ENCODE data around the gene SLC38A8.

SLC38A8 gene

GRCh38 chr16:84068783-84069462 is 26.3 kb upstream of the SLC38A8 start:
- FAIRE-seq = no peak
- DNase-seq (ENCODE audit: low spot score) = no peak

DNA sequence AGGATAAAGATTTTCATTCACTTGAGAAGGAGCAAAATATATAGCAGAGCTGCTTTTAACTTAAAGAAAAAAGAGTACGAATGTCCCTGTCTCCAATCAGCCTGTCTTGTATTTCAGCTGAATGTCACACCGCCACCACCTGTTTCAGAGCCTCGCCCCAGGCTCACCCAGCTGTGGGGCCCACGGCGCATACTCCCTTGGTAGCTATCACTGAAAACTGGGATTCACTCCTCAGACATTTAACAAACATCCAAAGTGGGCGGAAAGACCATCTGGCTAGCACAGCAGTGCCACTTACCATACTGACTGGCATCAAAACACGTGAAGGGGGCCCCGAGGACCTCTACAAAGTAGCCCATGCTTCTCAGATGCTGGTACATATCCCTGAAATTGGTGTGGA is 25.4 kb upstream of the SLC38A8 start:
- FAIRE-seq (no peak), DNase-seq (ENCODE audit: low spot score) (no peak)

DNA sequence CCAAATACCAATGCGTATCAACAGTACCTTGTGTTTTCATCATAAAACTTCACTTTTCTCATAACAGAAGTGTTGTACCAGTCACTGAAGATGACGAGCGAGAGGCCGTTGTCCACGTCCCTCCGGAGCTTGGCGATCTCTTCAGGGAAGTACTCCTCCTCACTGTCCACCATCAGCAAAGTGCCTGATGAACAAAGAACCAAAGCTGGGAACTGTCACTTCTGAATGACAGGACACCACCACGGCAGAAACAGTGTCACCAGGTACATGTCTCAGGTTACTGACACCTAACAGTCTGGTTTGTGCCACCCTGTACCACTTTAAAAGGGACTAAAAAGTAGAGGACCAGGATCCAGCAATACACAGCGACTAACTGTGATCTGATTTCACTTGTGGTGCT is 25.0 kb upstream of the SLC38A8 start:
- FAIRE-seq = no peak
- no peak for DNase-seq (ENCODE audit: low spot score)

DNA sequence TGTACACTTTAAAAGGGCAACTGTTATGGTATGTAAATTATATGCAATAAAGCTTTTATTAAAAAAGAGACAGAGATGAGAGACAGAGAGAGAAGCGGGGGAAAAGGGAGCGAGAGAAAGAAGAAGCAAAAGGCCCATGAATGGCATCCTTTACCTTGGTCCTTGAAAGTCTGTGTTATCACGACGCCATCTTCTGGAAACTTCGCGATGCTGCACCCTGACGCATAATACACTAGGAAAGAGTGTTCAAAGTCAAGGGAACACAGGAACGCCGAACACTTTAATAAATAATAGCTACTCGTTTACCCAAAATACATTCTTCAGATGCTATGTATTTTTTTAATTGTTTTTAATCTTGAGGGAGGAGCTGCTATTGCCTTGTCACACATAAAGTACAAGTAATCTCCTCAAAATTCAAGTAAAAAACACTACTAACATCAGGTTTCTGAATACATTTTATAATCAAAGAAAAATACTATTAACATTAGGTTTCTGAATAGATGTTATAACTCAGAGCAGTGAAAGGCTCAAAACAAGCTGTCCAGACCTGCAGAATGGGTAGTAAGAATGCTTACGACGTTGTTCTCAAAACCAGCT is 23.0 kb upstream of the SLC38A8 start:
- no peak for FAIRE-seq
- DNase-seq (ENCODE audit: low spot score) = peak; percentile 19

- DNase-seq (ENCODE audit: low spot score) (no peak), FAIRE-seq (no peak)
These were observed 21.4 kb upstream of the SLC38A8 start for GRCh38 chr16:84063980-84064379.

DNA sequence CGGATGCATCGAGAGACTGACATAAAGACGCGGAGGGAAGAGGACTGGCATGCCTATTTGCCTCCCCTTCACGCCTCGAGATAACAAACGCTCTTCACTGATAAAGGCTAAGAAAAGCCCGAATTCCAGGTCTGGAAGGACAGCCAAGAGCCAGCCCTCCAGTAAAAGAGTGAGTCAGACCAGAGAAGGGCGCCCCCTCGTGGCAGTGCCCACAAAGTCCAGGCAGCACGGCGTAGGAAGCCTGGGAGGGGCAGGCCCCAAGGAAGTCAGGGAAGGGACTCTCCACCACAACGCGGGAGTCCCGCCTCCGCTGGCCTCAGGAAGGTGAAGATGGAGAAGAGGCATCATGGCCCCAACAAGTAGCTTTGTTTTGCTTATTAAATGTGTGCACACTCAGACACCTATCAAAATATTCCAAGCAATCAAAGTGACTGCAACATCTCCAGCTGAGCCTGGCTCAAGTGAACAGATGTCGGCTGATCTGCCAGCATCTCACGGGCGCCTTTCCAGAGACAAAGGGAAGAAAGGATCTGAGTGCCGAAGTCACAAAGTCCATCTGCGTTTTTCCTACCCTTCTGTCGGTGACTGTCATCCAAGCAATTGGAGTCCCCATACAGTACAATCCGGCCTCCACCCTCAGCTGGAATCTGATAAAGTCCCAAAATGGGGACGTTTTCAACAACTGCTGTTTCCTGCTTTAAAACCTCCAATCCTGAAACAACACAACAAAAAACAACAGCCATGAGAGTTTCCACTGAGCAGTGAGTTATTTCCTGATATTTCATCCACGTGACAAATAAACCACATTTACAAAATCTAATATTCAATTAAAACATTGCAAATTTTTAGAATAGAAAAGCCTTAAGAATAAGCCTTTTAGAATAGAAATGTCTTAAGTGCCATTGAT is 20.4 kb upstream of the SLC38A8 start:
- DNase-seq (ENCODE audit: low spot score) (peak; percentile 65), FAIRE-seq (no peak)

GRCh38 chr16:84061236-84061819 is 18.7 kb upstream of the SLC38A8 start:
- FAIRE-seq = no peak

DNA sequence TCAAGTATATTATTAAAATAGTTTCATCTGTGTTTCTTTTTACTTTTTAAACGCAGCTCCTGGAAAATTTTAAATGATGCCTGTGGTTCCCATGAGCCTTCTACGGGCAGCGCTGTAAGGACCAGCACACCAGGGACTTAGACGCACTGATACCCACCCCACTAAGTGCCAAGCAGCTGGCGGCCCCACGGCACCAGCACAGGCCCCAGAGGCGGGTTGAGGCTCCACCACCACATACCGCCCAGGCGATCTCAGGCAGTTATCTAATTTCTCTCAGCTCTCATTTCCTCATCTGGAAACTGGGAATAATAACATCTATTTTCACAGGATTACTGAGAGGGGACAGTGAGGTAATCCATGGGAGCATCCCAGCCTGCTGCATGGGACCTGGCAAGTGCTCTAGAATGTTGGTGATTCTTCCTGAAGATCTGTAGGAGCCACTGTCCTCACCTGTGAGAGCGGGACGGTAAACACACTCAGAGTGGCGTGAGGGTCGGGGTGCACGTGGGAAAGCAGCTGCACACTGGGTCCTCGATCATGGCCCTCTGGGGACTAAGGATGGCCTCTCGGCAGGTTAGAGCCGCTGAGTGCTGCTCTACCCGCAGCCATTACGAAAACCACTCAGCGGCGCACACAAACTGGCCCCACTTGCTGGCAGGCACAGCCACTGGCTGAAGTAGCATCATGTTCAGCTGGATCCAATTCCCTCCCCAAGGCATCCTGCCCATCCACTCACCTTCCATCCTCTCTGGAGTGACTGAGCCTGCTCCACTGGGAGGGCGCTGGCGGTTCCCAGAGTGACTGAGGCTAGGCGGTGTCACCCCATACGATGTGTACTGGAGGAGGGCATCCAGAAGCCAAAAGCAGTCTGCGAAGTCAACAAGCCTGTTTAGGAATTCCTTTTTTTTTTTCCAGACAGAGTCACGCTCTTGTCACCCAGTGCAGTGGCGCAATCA is 17.6 kb upstream of the SLC38A8 start:
- DNase-seq (ENCODE audit: low spot score) (no peak), FAIRE-seq (no peak)

More at GRCh38 chr16:84061236-84061819, 18.7 kb upstream of the SLC38A8 start:
- no peak for DNase-seq (ENCODE audit: low spot score)

GRCh38 chr16:84059111-84059510 is 16.5 kb upstream of the SLC38A8 start:
- no peak for DNase-seq (ENCODE audit: low spot score)
- no peak for FAIRE-seq

GRCh38 chr16:84058664-84059063 is 16.1 kb upstream of the SLC38A8 start:
- DNase-seq (ENCODE audit: low spot score) (no peak), FAIRE-seq (no peak)

- no peak for FAIRE-seq
These were observed 15.6 kb upstream of the SLC38A8 start for GRCh38 chr16:84058211-84058610.

GRCh38 chr16:84056933-84057332 is 14.3 kb upstream of the SLC38A8 start:
- DNase-seq (ENCODE audit: low spot score) (no peak), FAIRE-seq (no peak)

More at GRCh38 chr16:84058211-84058610, 15.6 kb upstream of the SLC38A8 start:
- no peak for DNase-seq (ENCODE audit: low spot score)

DNA sequence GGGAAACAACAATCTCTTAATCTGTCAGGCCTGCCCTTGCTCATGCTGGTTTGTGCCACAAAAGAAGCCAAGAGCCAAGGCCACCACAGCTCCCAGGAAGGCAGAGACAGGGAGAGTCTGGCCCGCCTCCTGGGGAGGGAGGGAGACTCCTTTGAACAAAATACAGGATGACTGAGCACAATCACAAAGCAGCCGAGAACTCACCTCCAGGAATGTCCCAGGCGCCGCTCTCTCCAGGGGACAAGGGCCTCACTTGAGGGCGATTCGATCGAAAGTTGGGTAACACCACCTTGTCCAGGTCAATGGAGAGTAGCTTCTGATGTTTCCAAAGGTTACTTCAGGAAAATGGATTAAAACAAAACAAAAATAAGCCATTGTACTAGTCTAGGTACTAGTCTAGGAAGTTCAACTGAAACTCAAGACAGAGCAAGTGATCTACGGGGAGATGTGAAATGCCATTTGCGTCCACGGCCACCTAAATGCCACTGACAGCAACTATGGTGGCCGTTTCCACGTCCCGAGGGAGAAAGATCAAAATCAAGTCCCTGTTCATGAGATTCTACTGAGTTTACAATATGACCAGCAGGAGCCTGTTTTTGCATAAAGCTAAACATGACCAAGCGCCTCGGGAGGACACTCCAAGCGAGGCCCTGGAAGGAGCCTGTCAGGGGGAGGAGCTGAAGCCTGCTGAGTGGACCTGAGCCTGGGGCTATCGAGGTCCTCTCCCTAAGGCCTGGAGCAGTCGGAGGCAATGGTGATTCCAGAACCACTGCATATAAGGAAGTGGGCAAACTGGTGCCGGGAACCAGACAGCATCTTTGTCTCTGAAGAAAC is 13.4 kb upstream of the SLC38A8 start:
- DNase-seq (ENCODE audit: low spot score) = no peak

GRCh38 chr16:84055366-84055765 is 12.8 kb upstream of the SLC38A8 start:
- FAIRE-seq = no peak

More for the DNA sequence above, 13.4 kb upstream of the SLC38A8 start:
- FAIRE-seq = no peak

DNA sequence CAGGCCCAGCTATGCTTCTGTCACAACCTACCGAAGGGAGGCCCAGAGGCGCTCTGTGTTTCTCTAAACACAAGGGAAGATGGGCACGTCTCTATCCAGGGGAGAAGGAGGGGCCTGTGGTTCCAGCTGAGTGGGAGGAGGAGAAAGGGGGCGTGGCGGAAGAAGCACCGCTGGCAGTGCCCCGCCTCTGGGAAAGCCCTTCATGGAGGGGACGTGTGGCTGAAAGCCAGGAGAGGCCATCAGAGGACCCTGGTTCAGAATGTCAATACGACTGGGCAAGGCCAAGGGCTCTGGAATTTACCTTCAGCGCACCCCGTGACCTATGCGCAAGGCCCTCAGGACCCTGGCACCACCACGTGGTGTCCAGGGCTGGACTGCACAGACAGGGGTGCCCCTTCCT is 12.3 kb upstream of the SLC38A8 start:
- no peak for FAIRE-seq
- no peak for DNase-seq (ENCODE audit: low spot score)

More at GRCh38 chr16:84055366-84055765, 12.8 kb upstream of the SLC38A8 start:
- DNase-seq (ENCODE audit: low spot score) = no peak

GRCh38 chr16:84054271-84054670 is 11.7 kb upstream of the SLC38A8 start:
- FAIRE-seq (no peak), DNase-seq (ENCODE audit: low spot score) (no peak)

- DNase-seq (ENCODE audit: low spot score) = no peak
- FAIRE-seq = no peak
These were observed 10.6 kb upstream of the SLC38A8 start for GRCh38 chr16:84053237-84053636.

- FAIRE-seq (no peak), DNase-seq (ENCODE audit: low spot score) (no peak)
These were observed 9.6 kb upstream of the SLC38A8 start for GRCh38 chr16:84052071-84052622.

DNA sequence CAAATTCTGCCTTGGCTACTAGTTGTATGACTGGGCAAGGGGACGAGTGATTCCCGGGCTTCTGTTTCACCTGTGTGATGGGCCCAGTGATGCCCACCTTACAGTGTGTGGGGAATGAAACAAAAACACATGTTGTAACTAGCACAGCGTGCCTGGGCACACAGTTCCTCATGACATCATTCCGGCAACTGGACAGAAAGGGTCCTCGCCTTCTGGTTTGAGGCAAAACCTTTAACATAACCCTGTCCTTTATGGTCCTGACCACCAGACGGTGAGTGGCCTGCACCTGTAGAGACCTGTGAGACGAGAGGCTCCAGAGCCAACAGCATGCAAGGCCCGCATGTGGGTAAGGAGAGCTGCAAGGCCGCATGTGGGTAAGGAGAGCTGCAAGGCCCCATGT is 7.7 kb upstream of the SLC38A8 start:
- no peak for DNase-seq (ENCODE audit: low spot score)
- no peak for FAIRE-seq
